Measurements from ENCODE around the gene NTF3.

DNA sequence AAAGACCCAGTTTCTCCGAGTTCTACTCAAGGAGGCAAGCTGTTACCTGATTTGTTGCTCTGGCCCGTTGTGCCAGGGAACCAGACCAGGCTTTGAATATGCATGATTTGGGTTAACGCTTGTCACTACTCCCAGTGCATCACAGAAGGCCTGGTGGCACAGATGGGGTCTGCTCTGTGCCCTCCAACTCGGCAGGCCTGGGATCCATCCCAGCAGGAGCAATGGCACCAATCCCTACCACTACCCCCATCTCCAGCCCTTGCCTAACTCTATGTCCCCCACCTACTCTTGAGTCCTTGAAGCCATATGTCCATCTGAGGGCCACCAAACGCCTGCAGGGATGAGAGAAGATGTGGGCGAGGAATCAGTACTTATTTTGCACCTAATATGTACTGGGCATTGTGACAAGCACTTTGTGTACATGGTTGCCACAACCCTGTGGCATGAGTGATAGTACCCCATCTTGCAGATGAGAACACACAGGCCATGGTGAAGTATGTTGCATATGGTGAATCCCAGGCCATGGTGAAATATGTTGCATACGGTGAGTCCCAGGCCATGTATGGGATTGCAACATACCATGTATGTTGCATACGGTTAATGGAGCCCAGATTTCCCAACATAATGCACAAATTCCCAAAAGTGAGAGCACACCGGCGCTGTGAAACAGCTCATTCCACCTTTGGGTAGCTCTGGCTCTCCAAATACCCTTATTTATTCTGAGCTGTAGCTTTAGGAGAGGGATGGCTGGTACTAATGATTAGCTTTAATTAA is 102.7 kb downstream of the NTF3 start:
- no peak for TF ChIP-seq POLR2AphosphoS5 (IDR thresholded peaks at IDR 0.05)
- TF ChIP-seq, protein P1, sequence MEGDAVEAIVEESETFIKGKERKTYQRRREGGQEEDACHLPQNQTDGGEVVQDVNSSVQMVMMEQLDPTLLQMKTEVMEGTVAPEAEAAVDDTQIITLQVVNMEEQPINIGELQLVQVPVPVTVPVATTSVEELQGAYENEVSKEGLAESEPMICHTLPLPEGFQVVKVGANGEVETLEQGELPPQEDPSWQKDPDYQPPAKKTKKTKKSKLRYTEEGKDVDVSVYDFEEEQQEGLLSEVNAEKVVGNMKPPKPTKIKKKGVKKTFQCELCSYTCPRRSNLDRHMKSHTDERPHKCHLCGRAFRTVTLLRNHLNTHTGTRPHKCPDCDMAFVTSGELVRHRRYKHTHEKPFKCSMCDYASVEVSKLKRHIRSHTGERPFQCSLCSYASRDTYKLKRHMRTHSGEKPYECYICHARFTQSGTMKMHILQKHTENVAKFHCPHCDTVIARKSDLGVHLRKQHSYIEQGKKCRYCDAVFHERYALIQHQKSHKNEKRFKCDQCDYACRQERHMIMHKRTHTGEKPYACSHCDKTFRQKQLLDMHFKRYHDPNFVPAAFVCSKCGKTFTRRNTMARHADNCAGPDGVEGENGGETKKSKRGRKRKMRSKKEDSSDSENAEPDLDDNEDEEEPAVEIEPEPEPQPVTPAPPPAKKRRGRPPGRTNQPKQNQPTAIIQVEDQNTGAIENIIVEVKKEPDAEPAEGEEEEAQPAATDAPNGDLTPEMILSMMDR (IDR thresholded peaks at IDR 0.05): no peak
